Activated naive CD4-positive, alpha-beta T cell treated with Interleukin-2 at 50 U/mL for 16 hours (primary cell): ENCODE data around the gene MBD5.

Experiments used
- DNase-seq: peaks from one replicate; pipeline ENCODE4 v3.0.0-alpha.2; 2020

Gene MBD5

DNA sequence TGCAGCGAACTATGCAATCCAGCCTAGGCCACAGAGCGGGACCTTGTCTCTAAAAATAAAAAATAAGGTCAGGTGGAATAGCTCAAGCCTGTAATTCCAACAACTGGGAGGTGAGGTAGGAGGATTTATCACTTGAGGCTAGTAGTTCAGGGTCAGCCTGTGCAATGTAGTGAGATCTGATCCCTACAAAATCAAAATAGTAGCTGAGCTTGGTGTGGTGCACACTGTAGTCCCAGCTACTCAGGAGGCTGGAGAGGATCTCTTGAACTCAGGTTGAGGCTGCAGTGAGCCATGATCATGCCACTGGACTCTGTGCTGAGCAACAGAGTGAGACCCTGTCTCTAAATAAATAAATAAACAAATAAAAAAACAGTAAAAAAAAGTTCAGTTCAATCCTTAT, 5.7 kb downstream of the MBD5 start:
- DNase-seq = no peak

DNA sequence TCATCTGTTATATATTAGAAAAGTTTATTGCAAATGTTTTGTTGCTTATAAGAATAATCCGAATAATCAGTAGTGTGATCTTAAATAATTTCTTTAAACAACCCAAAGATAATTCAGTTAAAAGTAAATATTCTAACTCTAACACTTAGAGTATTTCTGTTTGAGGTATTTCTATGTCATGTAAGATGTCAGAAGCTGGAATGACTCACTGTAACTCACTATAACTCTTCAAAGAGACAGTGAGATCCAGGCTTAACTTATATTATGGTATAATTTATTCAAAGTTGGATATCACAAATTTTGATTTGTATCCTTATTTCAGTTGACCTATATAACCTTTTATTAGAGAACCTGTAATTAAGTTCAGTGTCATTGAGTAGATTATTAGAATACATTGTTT, 6.9 kb downstream of the MBD5 start:
- no peak for DNase-seq

DNA sequence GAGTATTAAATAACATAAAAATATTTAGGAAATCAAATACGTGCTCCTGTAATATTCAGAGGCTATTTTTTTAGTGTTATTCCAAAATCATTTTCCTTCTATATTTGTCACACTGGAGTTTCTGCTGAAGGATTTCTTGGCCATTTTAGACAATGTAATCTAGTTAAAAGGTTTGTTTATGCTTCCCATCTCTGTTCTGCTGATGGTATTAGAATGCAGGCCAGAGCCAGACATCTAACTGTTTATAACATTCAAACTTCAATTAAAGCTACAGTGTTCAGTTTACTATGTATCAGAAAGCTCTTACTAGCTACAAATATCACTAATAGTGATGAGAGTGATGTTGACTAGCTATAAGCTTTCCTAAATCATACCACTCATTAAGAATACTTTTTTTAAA, 7.9 kb downstream of the MBD5 start:
- DNase-seq = no peak

- DNase-seq = no peak
Measured at GRCh38 chr2:148031152-148031551, 10.3 kb downstream of the MBD5 start.

DNA sequence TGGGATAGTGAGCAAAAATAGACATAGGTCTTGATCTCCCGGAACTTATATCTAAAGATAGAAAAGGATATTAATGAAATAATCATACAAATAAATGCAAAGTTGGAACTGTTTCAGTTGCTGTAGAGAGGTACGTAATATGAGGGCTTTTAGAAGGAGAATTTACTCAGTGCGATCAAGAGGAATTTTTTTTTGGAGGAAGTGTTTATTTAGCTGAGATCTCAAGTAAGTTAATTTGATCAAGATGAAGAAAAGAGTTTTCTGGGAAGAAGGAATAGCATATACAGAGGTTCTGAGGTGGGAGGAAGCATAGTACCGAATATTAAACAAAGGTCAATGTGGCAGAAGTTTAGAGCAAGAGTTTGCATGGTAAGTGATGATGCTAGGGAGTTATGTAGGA, 11.3 kb downstream of the MBD5 start:
- DNase-seq = no peak

DNA sequence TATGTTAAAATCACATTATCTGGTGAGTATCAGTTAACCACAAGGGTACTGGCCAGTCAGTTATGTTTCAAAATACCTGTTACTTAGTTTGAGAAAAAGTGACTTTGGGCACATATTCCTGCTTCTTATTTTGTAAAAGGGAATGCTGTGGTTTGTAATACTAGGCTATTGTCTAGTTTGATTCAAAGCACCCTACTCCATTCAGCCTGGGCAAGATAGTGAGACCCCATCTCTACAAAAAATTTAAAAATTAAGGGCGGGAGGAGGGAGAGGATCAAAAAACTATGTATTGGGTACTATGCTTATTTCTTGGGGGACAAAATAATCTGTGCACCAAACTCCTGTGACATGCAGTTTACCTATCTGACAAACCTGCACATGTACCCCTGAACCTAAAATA, 18.9 kb downstream of the MBD5 start:
- no peak for DNase-seq

GRCh38 chr2:148042219-148042618, 21.3 kb downstream of the MBD5 start:
- DNase-seq = no peak

DNA sequence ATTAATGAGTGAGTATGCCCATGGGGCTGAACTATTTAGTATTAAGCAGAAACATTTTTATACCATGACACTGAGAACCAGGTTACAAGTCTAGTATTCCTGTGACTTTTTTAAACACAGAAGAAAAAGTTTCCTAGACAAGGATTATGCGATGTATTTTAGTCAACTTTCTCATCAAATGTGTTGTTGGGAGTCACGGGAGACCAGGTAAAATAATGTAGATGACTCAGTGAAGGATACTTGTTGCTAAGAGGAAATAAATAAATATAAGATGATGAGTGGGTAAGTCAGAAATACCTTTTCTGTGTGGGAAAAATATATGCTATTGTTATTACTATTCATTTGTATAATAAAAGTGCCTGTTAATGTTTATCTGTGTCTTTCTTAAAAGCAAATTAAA, 23.4 kb downstream of the MBD5 start:
- no peak for DNase-seq

- no peak for DNase-seq
Measured at GRCh38 chr2:148046802-148047201, 25.9 kb downstream of the MBD5 start.

DNA sequence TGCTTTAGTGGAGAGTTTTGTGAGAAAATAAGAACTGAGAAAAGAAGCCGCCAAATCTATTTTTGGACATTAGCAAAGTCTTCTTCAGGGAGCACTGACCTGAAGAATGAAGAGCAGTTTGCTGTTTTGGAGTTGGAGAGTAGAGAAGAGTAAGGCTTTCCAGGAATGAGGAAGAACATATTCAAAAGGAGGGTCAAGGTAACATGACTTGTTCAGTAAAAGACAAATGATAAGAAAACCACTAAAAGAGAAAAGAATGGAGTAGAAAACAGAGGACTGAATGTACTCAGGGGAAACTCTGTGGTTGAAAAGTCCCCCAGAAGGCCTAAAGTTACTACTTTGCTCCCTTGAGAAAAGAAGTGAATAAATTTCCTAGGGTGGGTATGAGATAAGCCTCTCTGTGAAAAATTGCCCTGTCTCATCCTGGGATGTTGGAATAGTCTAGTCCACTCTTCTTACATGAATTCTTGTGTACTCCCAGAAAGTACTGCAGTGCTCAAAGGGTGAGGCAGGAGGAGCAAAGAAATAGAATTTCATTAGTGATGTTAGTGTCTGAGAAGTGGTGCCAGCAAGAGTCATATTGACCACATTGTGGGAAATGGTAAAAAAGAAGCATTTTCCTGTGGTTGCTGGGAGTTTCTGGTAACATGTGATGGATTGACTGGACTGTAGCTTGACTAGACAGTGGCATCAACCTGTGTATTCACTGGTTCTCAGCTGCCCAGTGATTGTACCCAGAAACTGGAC, 27.8 kb downstream of the MBD5 start:
- DNase-seq = no peak

GRCh38 chr2:148049284-148049683, 28.4 kb downstream of the MBD5 start:
- DNase-seq = no peak

GRCh38 chr2:148052687-148053086, 31.8 kb downstream of the MBD5 start:
- DNase-seq = no peak

GRCh38 chr2:148058641-148059040, 37.8 kb downstream of the MBD5 start:
- DNase-seq = no peak

GRCh38 chr2:148063633-148064032, 42.7 kb downstream of the MBD5 start:
- DNase-seq = no peak

- no peak for DNase-seq
Measured at GRCh38 chr2:148065936-148066335, 45.0 kb downstream of the MBD5 start.

GRCh38 chr2:148067801-148068200, 46.9 kb downstream of the MBD5 start:
- no peak for DNase-seq

DNA sequence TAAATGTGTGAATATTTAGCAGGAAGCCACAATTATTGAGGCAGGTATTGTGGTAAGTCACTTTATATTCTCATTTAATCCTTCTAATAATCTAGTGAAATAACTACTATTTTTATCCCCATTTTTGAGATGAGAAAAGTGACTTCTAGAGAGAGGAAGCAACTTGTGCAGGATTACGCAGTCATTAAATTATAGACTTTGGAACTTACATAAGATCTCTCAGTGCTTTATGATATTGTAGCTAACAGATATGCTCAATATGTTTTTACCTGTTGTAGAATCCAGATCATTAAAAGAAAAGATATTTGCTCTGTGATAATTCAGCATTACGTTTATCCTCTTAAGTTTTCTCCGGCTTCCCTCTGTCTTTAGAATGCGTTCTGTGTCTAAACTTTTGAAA, 50.5 kb downstream of the MBD5 start:
- DNase-seq = no peak

DNA sequence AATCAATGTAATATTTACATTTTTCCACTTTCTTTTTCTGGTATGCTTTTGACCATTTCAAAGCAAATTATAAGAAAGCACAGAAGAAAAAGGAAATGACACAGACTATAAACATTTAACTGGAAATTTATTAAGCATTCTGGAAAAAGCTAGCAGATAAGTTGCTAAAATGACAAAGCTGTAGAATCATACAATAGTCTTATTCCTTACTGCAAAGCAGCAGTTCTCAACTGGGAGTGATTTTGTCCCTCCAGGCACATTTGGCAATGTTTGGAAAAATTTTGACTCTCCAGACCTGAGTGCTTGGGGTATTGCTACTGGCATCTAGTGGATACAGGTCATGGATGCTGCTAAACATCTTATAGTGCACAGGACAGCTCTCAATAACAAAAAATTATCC, 75.1 kb downstream of the MBD5 start:
- no peak for DNase-seq

GRCh38 chr2:148102641-148103040, 81.8 kb downstream of the MBD5 start:
- DNase-seq = no peak

DNA sequence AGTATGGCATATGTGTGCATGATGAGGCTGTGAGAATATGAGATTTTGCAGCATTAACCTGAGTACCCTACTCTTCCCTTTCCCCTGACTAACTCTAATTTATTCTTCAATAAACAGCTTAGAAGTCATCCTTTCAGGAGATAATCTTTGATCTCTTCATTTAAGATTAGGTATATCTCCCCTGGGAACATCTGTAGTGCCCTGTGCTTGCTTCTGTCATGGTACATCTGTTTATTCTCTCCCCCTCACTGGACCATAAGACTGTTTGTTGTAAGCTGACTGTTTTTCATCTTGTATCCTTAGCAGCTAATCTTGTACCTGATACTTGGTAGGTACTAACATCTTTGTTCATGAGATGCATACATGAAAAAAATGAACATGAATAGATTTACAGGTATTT, 83.1 kb downstream of the MBD5 start:
- DNase-seq = no peak

DNA sequence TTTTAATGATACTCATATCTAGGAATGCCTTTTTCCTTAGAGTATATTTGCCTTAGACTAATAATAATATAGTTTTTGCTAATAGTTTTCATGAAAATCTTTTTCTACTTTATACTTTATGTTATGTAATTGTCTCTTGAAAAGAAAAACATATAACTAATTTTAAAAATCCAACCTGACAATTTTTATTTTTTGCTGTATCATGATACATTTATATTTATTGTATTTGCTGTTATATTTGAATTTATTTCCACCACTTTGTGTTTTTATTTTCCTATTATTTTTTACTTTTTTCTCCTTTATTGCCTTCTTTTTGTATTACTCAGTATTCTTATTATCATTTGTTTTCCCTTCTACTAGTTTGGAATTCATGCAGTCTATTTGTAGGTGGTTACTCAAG, 85.4 kb downstream of the MBD5 start:
- no peak for DNase-seq

DNA sequence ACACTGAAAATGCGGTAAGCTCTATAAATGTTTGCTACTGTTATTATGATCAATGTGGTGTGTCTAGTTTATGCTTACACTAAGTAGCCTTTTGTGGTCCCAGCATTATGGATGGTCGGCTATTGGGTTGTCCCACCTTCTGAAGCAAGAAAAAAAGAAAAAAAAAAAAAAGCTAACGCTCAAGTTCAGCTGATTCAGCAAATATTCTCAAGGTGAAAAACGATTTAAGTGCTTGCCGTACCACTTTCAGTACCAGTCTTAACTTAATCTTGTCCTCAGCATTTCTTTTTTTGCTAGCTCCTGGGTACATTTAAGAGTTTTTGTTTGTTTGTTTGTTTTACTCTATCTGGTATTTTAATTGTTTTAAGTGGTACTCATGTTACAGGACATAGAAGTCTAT, 87.5 kb downstream of the MBD5 start:
- DNase-seq = no peak

DNA sequence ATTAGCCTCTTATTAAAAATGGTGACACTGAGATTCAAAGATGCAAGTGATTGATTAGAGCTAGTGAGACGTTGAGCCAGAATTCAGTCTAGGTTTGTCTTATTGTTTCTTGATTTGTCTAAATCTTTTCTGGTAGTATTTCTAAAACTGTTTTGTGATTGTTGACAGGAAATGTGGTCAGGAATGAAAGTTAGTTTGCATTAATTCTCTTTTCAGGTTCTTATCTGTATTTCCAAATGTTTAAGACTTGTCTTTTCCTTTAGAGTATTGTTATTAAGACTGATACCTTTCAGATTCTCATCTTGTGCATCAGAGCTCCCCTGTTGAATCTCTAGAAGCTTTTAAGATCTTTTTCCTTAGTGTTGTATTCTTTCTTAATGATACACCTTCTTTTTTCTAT, 89.3 kb downstream of the MBD5 start:
- no peak for DNase-seq

- no peak for DNase-seq
Measured at GRCh38 chr2:148122788-148123187, 101.9 kb downstream of the MBD5 start.

- DNase-seq = no peak
Measured at GRCh38 chr2:148124271-148124670, 103.4 kb downstream of the MBD5 start.

- no peak for DNase-seq
Measured at GRCh38 chr2:148130581-148130980, 109.7 kb downstream of the MBD5 start.
